IPS-18c (cell line): ENCODE data around the gene MTMR2.
"Not testable (repeated sequence)": the region's sequence is repeated elsewhere in the genome, so short reads cannot be mapped to it uniquely, and the experiment has no call there.

Experiments
- H3K4me3 ChIP-seq: 2 replicates; pipeline ENCODE4 v1.7.0; 2013; ENCODE audit warnings: low read depth, mild to moderate bottlenecking, low read length, moderate library complexity; ENCODE audit not compliant: insufficient read depth
- H3K9me3 ChIP-seq: one replicate; pipeline ENCODE4 v1.6.1; 2013; ENCODE audit warnings: mild to moderate bottlenecking, low read length, moderate library complexity; ENCODE audit not compliant: control insufficient read depth, insufficient read depth

Gene MTMR2

DNA sequence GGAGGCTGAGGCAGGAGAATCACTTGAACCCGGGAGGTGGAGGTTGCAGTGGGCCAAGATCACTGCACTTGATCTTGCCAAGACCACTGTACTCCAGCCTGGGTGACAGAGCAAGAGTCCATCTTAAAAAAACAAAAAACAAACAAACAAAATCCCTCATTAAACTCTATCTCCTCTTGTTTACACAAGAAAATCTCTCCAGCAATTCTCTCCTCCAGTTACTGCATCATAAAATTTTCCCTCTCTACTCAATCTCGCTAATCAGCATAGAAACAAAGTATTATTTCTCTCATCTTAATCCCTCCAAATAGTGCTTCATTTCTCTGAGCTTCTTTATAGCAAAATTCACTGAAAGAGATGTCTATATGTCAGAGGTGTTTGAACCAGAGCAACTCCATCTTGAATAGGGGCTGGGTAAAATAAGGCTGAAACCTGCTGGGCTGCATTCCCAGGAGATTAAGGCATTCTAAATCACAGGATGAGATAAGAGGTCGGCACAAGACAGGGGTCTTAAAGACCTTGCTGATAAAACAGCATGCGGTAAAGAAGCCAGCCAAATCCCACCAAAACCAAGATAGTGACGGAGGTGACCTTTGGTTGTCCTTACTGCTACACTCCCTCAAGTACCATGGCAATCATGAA is 19.8 kb downstream of the MTMR2 start:
- Histone ChIP-seq H3K4me3 (no peak overlapping the region), H3K9me3 (no peaks in the 10 kb centered on the region)

GRCh38 chr11:95898782-95899181 is 25.1 kb downstream of the MTMR2 start:
- Histone ChIP-seq H3K9me3 (no peaks in the 10 kb centered on the region), H3K4me3 (no peak overlapping the region)

DNA sequence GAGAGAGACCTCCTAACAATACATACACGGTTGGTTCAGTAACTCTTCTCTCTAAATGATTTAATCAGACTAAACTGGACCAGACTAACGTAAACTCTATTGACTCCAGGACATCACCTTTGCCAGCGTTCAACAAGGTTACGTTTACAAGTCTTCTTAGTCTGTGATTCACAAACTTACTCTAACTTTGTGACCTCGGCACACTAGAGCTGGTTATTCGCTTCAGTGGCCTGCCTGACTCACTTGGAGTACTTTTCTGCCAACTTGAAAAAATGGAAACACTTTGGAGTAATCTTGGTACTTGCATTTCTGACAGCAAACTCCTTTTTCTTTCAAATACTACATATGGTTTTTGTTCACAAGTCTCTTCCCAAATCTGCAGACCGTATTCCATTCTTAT is 26.2 kb downstream of the MTMR2 start:
- no peak overlapping the region for H3K4me3 ChIP-seq
- H3K9me3 ChIP-seq = no peaks in the 10 kb centered on the region

GRCh38 chr11:95895815-95896214 is 28.1 kb downstream of the MTMR2 start:
- Histone ChIP-seq H3K9me3 (no peaks in the 10 kb centered on the region), H3K4me3 (no peak overlapping the region)

- H3K9me3 ChIP-seq = no peaks in the 10 kb centered on the region
Observed at GRCh38 chr11:95892892-95893570, 30.9 kb downstream of the MTMR2 start.

DNA sequence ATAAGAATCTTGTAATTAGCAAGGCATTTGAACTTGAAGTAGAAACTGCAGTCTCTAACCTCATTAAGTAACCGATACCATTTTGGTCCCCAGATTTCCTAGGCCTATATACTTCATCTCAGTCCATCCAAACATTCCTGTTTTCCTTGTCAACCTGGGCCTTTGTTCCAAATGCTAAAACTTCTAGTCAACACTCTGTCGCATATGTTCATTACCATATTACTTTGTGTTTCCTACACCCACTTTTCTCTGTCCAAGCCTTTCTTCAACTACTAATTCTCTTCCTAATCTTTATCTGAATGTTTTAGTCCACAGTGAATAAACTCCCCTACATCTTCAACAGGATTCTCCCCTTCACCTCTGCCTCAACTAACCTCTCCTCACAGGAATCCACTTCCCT is 31.4 kb downstream of the MTMR2 start:
- Histone ChIP-seq H3K9me3 (no peaks in the 10 kb centered on the region), H3K4me3 (no peak overlapping the region)

More at GRCh38 chr11:95892892-95893570, 30.9 kb downstream of the MTMR2 start:
- H3K4me3 ChIP-seq = no peak overlapping the region

GRCh38 chr11:95891423-95892170 is 32.3 kb downstream of the MTMR2 start:
- Histone ChIP-seq H3K4me3 (no peak overlapping the region), H3K9me3 (no peaks in the 10 kb centered on the region)

- Histone ChIP-seq H3K4me3 (no peak overlapping the region), H3K9me3 (no peaks in the 10 kb centered on the region)
Observed at GRCh38 chr11:95888852-95889251, 35.1 kb downstream of the MTMR2 start.

GRCh38 chr11:95888439-95888838 is 35.5 kb downstream of the MTMR2 start:
- Histone ChIP-seq H3K4me3 (no peak overlapping the region), H3K9me3 (no peaks in the 10 kb centered on the region)

DNA sequence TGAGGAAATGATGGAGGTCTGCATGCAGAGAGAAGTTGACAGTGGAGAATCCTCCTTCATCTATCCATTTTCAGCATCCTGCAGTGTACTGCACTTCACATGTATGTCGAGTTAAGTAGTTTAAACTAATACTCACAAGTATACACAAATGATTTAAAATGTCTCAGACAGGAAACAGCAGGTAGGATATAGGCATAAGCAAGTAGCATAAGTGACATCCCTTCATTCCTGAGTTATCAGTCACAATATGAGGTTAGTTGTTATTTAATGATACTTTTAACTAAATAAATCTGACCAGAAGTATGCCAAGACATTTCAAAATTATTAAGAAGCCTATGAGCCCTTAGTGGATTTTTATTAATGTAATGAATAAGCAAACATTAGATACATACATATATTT is 37.4 kb downstream of the MTMR2 start:
- H3K9me3 ChIP-seq = no peaks in the 10 kb centered on the region
- no peak overlapping the region for H3K4me3 ChIP-seq

- Histone ChIP-seq H3K4me3 (no peak overlapping the region), H3K9me3 (no peaks in the 10 kb centered on the region)
Observed at GRCh38 chr11:95884802-95885201, 39.1 kb downstream of the MTMR2 start.

GRCh38 chr11:95884376-95884775 is 39.5 kb downstream of the MTMR2 start:
- no peak overlapping the region for H3K4me3 ChIP-seq
- H3K9me3 ChIP-seq = no peaks in the 10 kb centered on the region

DNA sequence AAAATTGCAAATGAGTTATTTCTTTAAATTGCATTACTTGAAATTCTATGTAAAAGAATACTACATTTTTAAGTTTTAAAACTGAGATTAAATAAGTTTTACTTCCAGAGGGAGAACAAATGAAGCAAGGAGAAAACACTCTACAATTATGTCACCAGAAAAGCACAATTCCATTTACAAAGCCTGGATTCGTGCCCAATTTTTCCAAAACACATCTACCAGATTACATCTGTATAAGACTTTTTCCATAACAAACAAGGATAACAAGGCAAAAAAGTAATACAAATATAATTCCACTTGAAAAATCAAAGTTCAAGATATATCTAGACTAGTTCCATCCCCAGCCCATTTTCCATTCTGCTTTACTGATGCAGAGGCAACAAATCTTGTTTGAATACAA is 40.5 kb downstream of the MTMR2 start:
- Histone ChIP-seq H3K9me3 (no peaks in the 10 kb centered on the region), H3K4me3 (no peak overlapping the region)

- H3K4me3 ChIP-seq = no peak overlapping the region
Observed at GRCh38 chr11:95877291-95877690, 46.6 kb downstream of the MTMR2 start.

DNA sequence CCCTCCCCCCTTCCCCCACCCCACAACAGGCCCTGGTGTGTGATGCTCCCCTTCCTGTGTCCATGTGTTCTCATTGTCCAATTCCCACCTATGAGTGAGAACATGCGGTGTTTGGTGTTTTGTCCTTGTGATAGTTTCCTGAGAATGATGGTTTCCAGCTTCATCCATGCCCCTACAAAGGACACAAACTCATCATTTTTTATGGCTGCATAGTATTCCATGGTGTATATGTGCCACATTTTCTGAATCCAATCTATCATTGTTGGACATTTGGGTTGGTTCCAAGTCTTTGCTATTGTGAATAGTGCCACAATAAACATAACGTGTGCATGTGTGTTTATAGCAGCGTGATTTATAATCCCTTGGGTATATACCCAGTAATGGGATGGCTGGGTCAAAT is 53.0 kb downstream of the MTMR2 start:
- not testable (repeated sequence) for H3K9me3 ChIP-seq, H3K4me3 ChIP-seq

More at GRCh38 chr11:95877291-95877690, 46.6 kb downstream of the MTMR2 start:
- no peaks in the 10 kb centered on the region for H3K9me3 ChIP-seq

DNA sequence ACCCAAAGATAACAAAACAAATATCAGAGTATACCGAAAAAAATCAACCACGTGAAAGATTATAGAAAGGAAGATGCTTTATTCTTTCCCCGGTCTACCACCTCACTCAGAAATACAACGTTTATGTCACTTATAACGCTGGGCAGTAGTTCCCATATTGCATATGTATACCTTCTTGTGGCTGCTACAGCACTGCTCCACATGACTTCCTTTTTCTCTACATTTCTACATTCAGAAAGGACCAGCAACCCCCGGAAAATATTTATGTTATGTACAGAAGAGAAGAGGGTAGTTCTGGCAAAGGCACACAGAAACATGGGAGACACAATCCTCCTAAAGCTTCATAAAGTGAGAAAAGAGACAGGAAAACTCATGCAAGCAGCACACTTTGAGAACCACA is 56.8 kb downstream of the MTMR2 start:
- no peak overlapping the region for H3K4me3 ChIP-seq

GRCh38 chr11:95863486-95864140 is 60.3 kb downstream of the MTMR2 start:
- H3K4me3 ChIP-seq = no peak overlapping the region
- H3K9me3 ChIP-seq = no peaks in the 10 kb centered on the region

More for the DNA sequence above, 56.8 kb downstream of the MTMR2 start:
- H3K9me3 ChIP-seq = no peaks in the 10 kb centered on the region

- H3K4me3 ChIP-seq, H3K9me3 ChIP-seq: not testable (repeated sequence)
Observed at GRCh38 chr11:95860024-95860423, 63.9 kb downstream of the MTMR2 start.
